ENCODE data around the gene ATP2B2.

GRCh38 chr3:10393514-10393913 lies 111.9 kb downstream of the ATP2B2 start:
- TF ChIP-seq POLR2AphosphoS5 (IDR thresholded peaks at IDR 0.05) (no peak), POLR2A (IDR thresholded peaks at IDR 0.05) (no peak), EP300 (IDR thresholded peaks at IDR 0.05; ENCODE audit: low read depth) (no peak), CTCF (IDR thresholded peaks at IDR 0.05) (no peak)

Measured in transverse colon (tissue), 4 donors.